HG02840 (cell line): ENCODE measurements around the gene L2HGDH.

ENCODE experiments used
- ATAC-seq: cut with Tn5 transposase; IDR thresholded peaks from one replicate; pipeline ENCODE4 v1.9.1; 2021; ENCODE audit warnings: mild to moderate bottlenecking, moderate library complexity, moderate number of reproducible peaks; ENCODE audit not compliant: unreplicated experiment, low FRiP score

The L2HGDH gene

GRCh38 chr14:50231475-50232275 is 80.4 kb downstream of the L2HGDH start, which contains the start of gene SOS2:
SOS2 (minus strand) TSS chr14:50231578; CDS start chr14:50231283, 295 bp downstream.
- peak; percentile 88 for ATAC-seq

- peak; percentile 38 for ATAC-seq
Observed at GRCh38 chr14:50230701-50231474, 81.1 kb downstream of the L2HGDH start.

- ATAC-seq = no peak
Observed at GRCh38 chr14:50230401-50230700, 81.7 kb downstream of the L2HGDH start.

DNA sequence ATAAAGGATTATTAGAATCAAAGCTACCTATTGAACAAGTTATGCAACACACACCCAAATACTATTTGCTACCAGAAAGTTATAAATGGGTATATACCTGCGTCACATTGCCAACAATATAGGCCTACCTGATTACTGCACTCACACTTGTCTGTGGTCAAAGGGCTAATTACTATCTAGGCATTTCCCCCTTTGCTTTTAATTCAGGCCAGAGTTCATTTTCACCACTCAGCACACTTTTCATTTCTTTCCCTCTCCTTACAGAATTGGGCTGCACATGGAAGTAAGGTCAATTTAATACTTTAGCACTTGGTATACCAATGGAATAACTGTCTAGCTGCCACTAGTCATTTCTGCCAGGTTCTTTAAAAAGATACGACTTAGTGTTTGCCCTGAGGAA is 82.3 kb downstream of the L2HGDH start:
- no peak for ATAC-seq

GRCh38 chr14:50228313-50228712 is 83.7 kb downstream of the L2HGDH start:
- ATAC-seq = no peak

DNA sequence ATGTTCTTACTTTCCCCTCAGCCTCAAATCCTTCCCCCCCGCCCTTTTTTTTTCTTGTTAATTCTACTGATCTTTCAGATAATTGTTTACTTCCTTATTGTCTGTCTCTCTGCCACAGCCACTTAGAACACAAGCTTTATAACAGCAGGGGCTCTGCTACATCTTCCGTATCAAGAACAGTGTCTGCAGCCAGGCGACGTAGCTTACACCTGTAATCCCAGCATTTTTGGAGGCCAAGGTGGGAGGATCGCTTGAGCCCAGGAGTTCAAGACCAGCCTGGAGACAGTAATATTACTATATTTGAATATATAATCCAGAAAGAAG is 86.1 kb downstream of the L2HGDH start:
- ATAC-seq = no peak

DNA sequence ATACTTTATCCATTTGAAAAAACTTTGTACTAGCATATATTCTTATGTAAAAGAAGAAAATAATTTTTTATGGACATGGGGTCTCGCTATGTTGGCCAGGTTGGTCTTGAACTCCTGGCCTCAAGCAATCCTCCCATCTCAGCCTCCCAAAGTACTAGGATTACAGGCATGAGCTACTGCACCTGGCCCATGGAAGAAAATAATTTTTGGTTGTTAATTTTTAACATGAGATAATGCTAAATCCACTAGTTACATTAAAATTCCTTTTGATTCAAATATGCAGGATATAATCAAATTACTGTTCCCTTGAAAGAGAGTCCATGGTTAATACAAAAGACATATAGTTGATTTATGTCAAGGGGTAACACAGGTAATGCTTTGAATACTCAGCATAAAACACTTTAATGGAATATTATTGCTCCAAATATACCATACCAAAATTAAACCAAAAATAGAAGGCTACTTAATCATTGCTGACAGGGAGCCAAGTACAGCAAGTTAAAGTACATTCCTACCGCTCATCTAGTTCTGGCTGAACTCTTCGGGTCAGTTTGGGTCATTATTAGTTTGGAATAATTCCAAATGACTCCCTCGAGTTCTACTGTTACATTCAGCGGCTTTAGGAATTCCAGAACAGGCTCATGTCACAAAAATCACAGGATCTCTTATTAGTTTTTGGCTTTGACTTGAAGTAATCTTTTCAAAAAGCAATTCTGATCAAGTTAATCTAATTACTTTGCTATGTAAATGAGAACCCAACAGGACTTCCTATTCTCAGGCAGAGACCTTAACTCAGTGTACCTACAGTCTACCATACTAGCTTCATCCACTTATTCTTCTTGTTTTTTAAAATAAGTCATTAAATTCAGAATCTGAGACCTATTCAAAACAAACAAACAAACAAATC is 86.7 kb downstream of the L2HGDH start:
- no peak for ATAC-seq

DNA sequence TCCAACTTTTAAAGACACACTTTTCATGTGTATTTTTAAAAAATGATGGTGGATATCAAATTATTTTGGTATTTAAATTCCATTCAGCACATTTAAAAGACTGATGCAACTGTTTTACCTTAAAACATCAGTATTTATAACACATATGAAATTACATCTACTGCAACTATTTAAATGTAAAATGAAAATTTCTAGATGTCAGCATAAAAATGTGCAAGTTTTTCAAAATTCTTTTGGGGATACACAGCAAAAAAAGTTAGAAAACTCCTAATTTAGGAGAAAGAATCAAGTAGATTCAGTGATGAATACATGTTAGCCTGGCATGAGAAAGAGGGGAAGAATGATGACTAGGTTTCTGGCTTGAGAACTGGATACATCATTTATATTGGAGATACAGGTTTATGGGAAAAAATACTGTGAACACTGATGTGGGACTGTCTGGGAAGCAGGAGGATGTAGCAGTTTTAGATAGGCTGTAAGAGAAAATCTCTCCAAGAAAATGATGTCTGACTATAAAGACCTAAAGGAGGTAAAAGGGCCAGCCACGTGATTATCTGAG is 89.9 kb downstream of the L2HGDH start:
- ATAC-seq = no peak

- ATAC-seq = no peak
Observed at GRCh38 chr14:50218501-50218900, 93.5 kb downstream of the L2HGDH start.

GRCh38 chr14:50215416-50215815 is 96.6 kb downstream of the L2HGDH start:
- ATAC-seq = no peak

DNA sequence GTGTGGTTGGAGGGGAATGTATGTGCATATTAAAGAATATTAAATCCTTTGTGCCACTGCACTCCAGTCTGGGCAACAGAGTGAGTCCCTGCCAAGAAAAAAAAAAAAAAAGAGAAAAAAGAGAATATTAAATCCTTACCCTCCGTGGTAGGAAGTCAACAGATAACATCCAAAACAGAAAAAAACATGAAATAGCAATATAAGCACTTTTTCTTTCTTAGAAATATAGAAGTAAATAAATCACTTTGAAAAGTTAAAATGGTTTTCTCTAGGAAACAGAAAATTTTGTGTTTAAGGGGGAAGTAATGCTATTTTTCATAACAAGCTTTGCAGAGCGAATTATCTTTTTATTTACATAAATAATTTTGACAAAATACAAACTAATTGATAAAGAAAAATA is 98.2 kb downstream of the L2HGDH start:
- no peak for ATAC-seq

DNA sequence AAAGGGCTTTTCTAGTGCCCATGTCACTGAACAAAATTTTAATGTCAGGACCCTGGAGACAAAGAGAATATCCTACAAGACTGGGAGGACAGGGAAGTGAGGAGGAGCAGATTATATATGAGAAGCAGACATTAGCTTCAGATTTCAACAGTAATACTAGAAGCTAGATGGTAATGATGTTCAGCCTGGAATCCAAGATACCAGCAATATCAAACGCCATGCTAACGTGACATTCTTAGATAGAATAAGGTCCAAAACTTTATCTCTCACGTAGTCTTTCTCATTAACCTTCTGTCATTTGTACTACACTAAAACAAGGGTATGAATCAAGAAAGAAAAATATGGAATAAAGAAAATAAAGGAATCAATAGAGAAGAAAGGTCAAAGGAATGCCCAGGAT is 99.3 kb downstream of the L2HGDH start:
- ATAC-seq = no peak

- no peak for ATAC-seq
Observed at GRCh38 chr14:50210074-50210473, 102.0 kb downstream of the L2HGDH start.

DNA sequence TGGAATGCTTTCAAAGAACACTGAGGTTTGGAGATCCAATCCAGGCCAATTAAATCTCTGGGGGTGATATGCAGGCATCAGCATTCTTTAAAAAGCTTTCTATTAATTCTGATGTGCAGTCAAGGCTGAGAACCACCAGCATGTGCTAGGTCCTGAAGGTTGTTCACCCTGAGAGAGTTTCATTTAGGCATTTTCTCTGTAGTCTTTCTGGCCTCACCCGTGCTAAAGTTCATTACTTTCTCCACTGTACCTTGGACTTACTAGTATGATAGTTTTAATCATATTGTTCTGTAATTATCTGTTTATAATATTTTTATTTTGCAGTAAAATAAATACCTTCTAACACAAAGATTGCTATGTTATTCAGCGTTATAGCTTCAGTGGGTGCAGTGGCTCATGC is 113.5 kb downstream of the L2HGDH start:
- ATAC-seq = no peak

- no peak for ATAC-seq
Observed at GRCh38 chr14:50191499-50191898, 120.5 kb downstream of the L2HGDH start.
